Mesenteric fat pad (tissue), 1 donor: ENCODE results near the gene CELSR1. TPM values are rescaled to one million over a fixed set of nuclear protein-coding genes. Genes with fewer than 3 reads are reported as not detected.
"Not testable (repeated sequence)": the region's sequence is repeated elsewhere in the genome, so short reads cannot be mapped to it uniquely, and the experiment has no call there.

Experiments used
- DNase-seq: peaks from one replicate; pipeline ENCODE4 v3.0.0-alpha.2; 2020; ENCODE audit warnings: low spot score
- total RNA-seq: library from RNA; stranded (reverse); fragmentation: NEBNext Ultra II Directional; extraction: Animal tissue kit (Norgen Biotek cat#: 25700); gene quantifications from one replicate; pipeline ENCODE4 v1.2.1, GENCODE V29; 2021
- donor health status: DM: yes; HTN: yes; CAD: no.

The CELSR1 gene
- total RNA-seq, 1 donor from 2014 or later = 1.8 TPM

GRCh38 chr22:46484861-46485595, 52.4 kb downstream of the CELSR1 start:
- DNase-seq = no peak

GRCh38 chr22:46484156-46484860, 53.1 kb downstream of the CELSR1 start:
- DNase-seq = no peak

GRCh38 chr22:46483353-46483752, 54.1 kb downstream of the CELSR1 start:
- DNase-seq = no peak

- no peak for DNase-seq
Observed at GRCh38 chr22:46482056-46482675, 55.3 kb downstream of the CELSR1 start.

- no peak for DNase-seq
Observed at GRCh38 chr22:46481386-46481785, 56.0 kb downstream of the CELSR1 start.

- DNase-seq = no peak
Observed at GRCh38 chr22:46480396-46480795, 57.0 kb downstream of the CELSR1 start.

- no peak for DNase-seq
Observed at GRCh38 chr22:46479046-46479445, 58.4 kb downstream of the CELSR1 start.

GRCh38 chr22:46478083-46478551, 59.3 kb downstream of the CELSR1 start:
- DNase-seq = no peak

GRCh38 chr22:46476547-46476941, 60.9 kb downstream of the CELSR1 start:
- DNase-seq = no peak

- DNase-seq = no peak
Observed at GRCh38 chr22:46473896-46474557, 63.4 kb downstream of the CELSR1 start.

GRCh38 chr22:46473021-46473779, 64.2 kb downstream of the CELSR1 start:
- DNase-seq = no peak

GRCh38 chr22:46472722-46473016, 64.8 kb downstream of the CELSR1 start:
- no peak for DNase-seq

- no peak for DNase-seq
Observed at GRCh38 chr22:46471901-46472721, 65.3 kb downstream of the CELSR1 start.

- not testable (repeated sequence) for DNase-seq
Observed at GRCh38 chr22:46471330-46471729, 66.1 kb downstream of the CELSR1 start.

- DNase-seq = no peak
Observed at GRCh38 chr22:46469711-46470110, 67.7 kb downstream of the CELSR1 start.

- no peak for DNase-seq
Observed at GRCh38 chr22:46467006-46467405, 70.4 kb downstream of the CELSR1 start.

GRCh38 chr22:46466255-46466676, 71.2 kb downstream of the CELSR1 start:
- DNase-seq = no peak

GRCh38 chr22:46465793-46466192, 71.6 kb downstream of the CELSR1 start:
- no peak for DNase-seq

GRCh38 chr22:46465345-46465720, 72.1 kb downstream of the CELSR1 start:
- DNase-seq = no peak

- no peak for DNase-seq
Observed at GRCh38 chr22:46464701-46465344, 72.6 kb downstream of the CELSR1 start.
